Measurements from ENCODE around the gene TMED7. TPM values are rescaled to one million over a fixed set of nuclear protein-coding genes. Genes with fewer than 3 reads are reported as not detected.

The TMED7 gene
- total RNA-seq, 2 donors from 2014 or later = 131 to 132 TPM

DNA sequence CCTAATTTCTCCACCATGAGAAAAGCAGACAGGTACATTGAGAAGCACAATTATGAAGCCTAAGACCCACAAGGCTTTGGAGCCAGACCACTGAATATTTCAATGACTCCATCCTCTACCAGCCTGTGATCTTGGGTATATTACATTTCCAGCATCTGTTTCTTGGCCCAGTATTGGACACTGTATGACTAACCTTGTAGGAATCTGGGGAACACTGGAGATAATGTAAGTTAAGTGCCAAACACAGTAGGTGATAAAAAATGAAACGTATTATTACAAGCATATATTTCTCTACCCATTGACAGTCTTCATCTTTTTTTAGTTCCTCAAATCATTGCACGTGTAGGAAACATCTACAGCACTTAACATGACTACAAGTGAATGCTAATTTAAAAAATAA is 52.7 kb downstream of the TMED7 start:
- ATAC-seq (ENCODE audit: insufficient number of reproducible peaks, low FRiP score, low read depth) = no peak
- Histone ChIP-seq H3K9me3 (no peaks in the 10 kb centered on the region), H3K4me1 (ENCODE audit: control insufficient read depth in 1 of 2, low read depth in 2 of 2) (no peaks in the 10 kb centered on the region)

GRCh38 chr5:115571441-115571878 is 54.4 kb downstream of the TMED7 start:
- H3K4me1 ChIP-seq (ENCODE audit: control insufficient read depth in 1 of 2, low read depth in 2 of 2) = no peaks in the 10 kb centered on the region

More for the DNA sequence above, 52.7 kb downstream of the TMED7 start:
- H3K27me3 ChIP-seq (replicated peaks; ENCODE audit: insufficient read depth) = no peaks in the 10 kb centered on the region
- H3K36me3 ChIP-seq = no peaks in the 10 kb centered on the region
- H3K4me3 ChIP-seq = no peak overlapping the region
- no peak for DNase-seq (ENCODE audit: low spot score)
- TF ChIP-seq CTCF (IDR thresholded peaks at IDR 0.05) = no peak
- no peak overlapping the region for H3K27ac ChIP-seq

GRCh38 chr5:115568668-115569067 is 57.2 kb downstream of the TMED7 start:
- no peak for TF ChIP-seq CTCF (IDR thresholded peaks at IDR 0.05)
- no peak for ATAC-seq (ENCODE audit: insufficient number of reproducible peaks, low FRiP score, low read depth)

More at GRCh38 chr5:115571441-115571878, 54.4 kb downstream of the TMED7 start:
- DNase-seq (ENCODE audit: low spot score) = no peak
- Histone ChIP-seq H3K27me3 (replicated peaks; ENCODE audit: insufficient read depth) (no peaks in the 10 kb centered on the region), H3K27ac (no peak overlapping the region), H3K4me3 (no peak overlapping the region), H3K36me3 (no peaks in the 10 kb centered on the region), H3K9me3 (no peaks in the 10 kb centered on the region)
- ATAC-seq (ENCODE audit: insufficient number of reproducible peaks, low FRiP score, low read depth) = no peak
- TF ChIP-seq CTCF (IDR thresholded peaks at IDR 0.05) = no peak

GRCh38 chr5:115565233-115565632 is 60.6 kb downstream of the TMED7 start:
- ATAC-seq (ENCODE audit: insufficient number of reproducible peaks, low FRiP score, low read depth) (no peak), DNase-seq (ENCODE audit: low spot score) (no peak)
- H3K4me1 ChIP-seq (ENCODE audit: control insufficient read depth in 1 of 2, low read depth in 2 of 2) = no peaks in the 10 kb centered on the region
- no peak for TF ChIP-seq CTCF (IDR thresholded peaks at IDR 0.05)
- H3K4me3 ChIP-seq = no peak overlapping the region
- no peaks in the 10 kb centered on the region for H3K9me3 ChIP-seq
- no peaks in the 10 kb centered on the region for H3K27me3 ChIP-seq (replicated peaks; ENCODE audit: insufficient read depth)
- no peaks in the 10 kb centered on the region for H3K36me3 ChIP-seq
- no peak overlapping the region for H3K27ac ChIP-seq

More at GRCh38 chr5:115568668-115569067, 57.2 kb downstream of the TMED7 start:
- no peaks in the 10 kb centered on the region for H3K4me1 ChIP-seq (ENCODE audit: control insufficient read depth in 1 of 2, low read depth in 2 of 2)
- H3K4me3 ChIP-seq = no peak overlapping the region
- DNase-seq (ENCODE audit: low spot score) = no peak
- H3K36me3 ChIP-seq = no peaks in the 10 kb centered on the region
- H3K27me3 ChIP-seq (replicated peaks; ENCODE audit: insufficient read depth) = no peaks in the 10 kb centered on the region
- no peaks in the 10 kb centered on the region for H3K9me3 ChIP-seq
- H3K27ac ChIP-seq = no peak overlapping the region

Other genes starting within 250 kb of the TMED7 start
- 10 to 100 TPM; 14.1 to 35.6 TPM for gene FEM1C, start 81.3 kb downstream of the TMED7 start, total RNA-seq
- 1 to 10 TPM; 1.6 to 5.7 TPM for gene TICAM2, start 23.6 kb downstream of the TMED7 start, total RNA-seq
- 100 to 1,000 TPM in 1 of 2 donors, 10 to 100 TPM in 1; 70.7 to 132 TPM for gene CDO1, start 190.6 kb upstream of the TMED7 start, total RNA-seq
- 10 to 100 TPM; 32.6 to 89.8 TPM for gene ATG12, start 215.5 kb upstream of the TMED7 start, total RNA-seq
- 10 to 100 TPM; 54.7 to 83.7 TPM for gene AP3S1, start 215.9 kb upstream of the TMED7 start, total RNA-seq

All from thoracic aorta (tissue), 2 donors.